Esophagus muscularis mucosa (tissue), 3 donors: Measurements from ENCODE around the gene MOB3A.

Source experiments
- CTCF ChIP-seq, 3 experiments: fragments of 200-600 bp in 2 of 3; fragments of 450-650 bp in 1 of 3; sonication (generic) in 2 of 3; IDR thresholded peaks; one replicate each; pipeline ENCODE4 v1.5.1; 2017 to 2019; ENCODE audit warnings: antibody characterized with exemption in 3 of 3, mild to moderate bottlenecking in 2 of 3, moderate library complexity in 1 of 3
- POLR2A ChIP-seq: fragments of 450-650 bp; IDR thresholded peaks from one replicate; pipeline ENCODE4 v1.6.1; 2017; ENCODE audit warnings: antibody characterized with exemption, moderate library complexity, mild to moderate bottlenecking, low read depth

GRCh38 chr19:2103045-2103707, 7.0 kb upstream of the MOB3A start:
- TF ChIP-seq CTCF (IDR thresholded peaks at IDR 0.05): no peak
- no peak for TF ChIP-seq POLR2A
